A549 (cell line): ENCODE results near the gene CDYL. TPM values are rescaled to one million over a fixed set of nuclear protein-coding genes. Genes with fewer than 3 reads are reported as not detected.

Experiments used
- ATAC-seq, 2 experiments: fragments of 200-7000 bp in 1 of 2; fragments of >200 bp in 1 of 2; cut with Nextera tagmentation in 1 of 2; cut with Tn5 transposase in 1 of 2; 3 replicates each; pipeline versions ENCODE4 v1.8.0 to v1.9.1; 2018 to 2020; ENCODE audit warnings: mild to moderate bottlenecking in 1 of 2, moderate library complexity in 1 of 2
- CTCF ChIA-PET: fragments of 300-600 bp; sonication (Branson Sonifier 250); formaldehyde crosslinking; extraction: SDS; loops from one replicate; lab custom pipeline; 2021; ENCODE audit warnings: antibody characterized with exemption, inconsistent platforms; lab: Yijun Ruan, JAX
- POLR2A ChIA-PET: fragments of 350-600 bp; formaldehyde crosslinking; extraction: SDS; loops from one replicate; lab custom pipeline; 2021; ENCODE audit warnings: antibody characterized with exemption, inconsistent platforms; lab: Yijun Ruan, JAX
- DNase-seq, 2 experiments: peaks; one replicate each; pipeline versions ENCODE4 v3.0.0 to v3.0.0-alpha.2; 2011 to 2016; ENCODE audit warnings: low read depth in 1 of 2, low spot score in 1 of 2
- FAIRE-seq: peaks from 2 replicates; lab custom pipeline; 2011; peaks lifted over from hg19 to GRCh38; lab: Jason Lieb, UNC
- H3K27ac ChIP-seq, 2 experiments: fragments of >200 bp; sonication (Bioruptor Twin); formaldehyde crosslinking; 3 replicates each; pipeline ENCODE4 v1.5.1; 2016 to 2017
- H3K4me1 ChIP-seq: fragments of >200 bp; sonication (Bioruptor Twin); formaldehyde crosslinking; 3 replicates; pipeline ENCODE4 v1.6.1; 2016
- H3K4me2 ChIP-seq: fragments of >200 bp; sonication (Bioruptor Twin); formaldehyde crosslinking; 3 replicates; pipeline ENCODE4 v1.6.1; 2016
- H3K4me3 ChIP-seq: fragments of >200 bp; sonication (Bioruptor Twin); formaldehyde crosslinking; 3 replicates; pipeline ENCODE4 v1.5.1; 2016
- H3K9me3 ChIP-seq: fragments of >200 bp; sonication (Bioruptor Twin); formaldehyde crosslinking; 3 replicates; pipeline ENCODE4 v1.6.1; 2016
- ATOH8 ChIP-seq: fragments of 250-450 bp; sonication (Bioruptor Pico); IDR thresholded peaks from 2 replicates; pipeline ENCODE4 v1.5.0; 2020; ENCODE audit warnings: low read depth, mild to moderate bottlenecking, moderate library complexity
- CEBPB ChIP-seq, 2 experiments: fragments of >200 bp in 1 of 2; sonication (Bioruptor Twin) in 1 of 2; formaldehyde crosslinking in 1 of 2; IDR thresholded peaks; 2 replicates each; pipeline ENCODE4 v1.6.1; 2012 to 2016
- E2F6 ChIP-seq: IDR thresholded peaks from 2 replicates; pipeline ENCODE4 v1.6.1; 2012; ENCODE audit warnings: low read depth, borderline replicate concordance
- EP300 ChIP-seq, 2 experiments: fragments of >200 bp; sonication (Bioruptor Twin); formaldehyde crosslinking; IDR thresholded peaks; 2 replicates in 1 of 2; 3 replicates in 1 of 2; pipeline ENCODE4 v1.6.1; 2016 to 2017
- ESRRA ChIP-seq: fragments of 150-350 bp; IDR thresholded peaks from 2 replicates; pipeline ENCODE4 v1.6.1; 2014; ENCODE audit warnings: mild to moderate bottlenecking, low read length, borderline replicate concordance
- HES2 ChIP-seq: fragments of >200 bp; sonication (Bioruptor Twin); formaldehyde crosslinking; IDR thresholded peaks from 2 replicates; pipeline ENCODE4 v1.6.1; 2016
- HOXA7 ChIP-seq: fragments of 250-450 bp; sonication (Bioruptor Pico); IDR thresholded peaks from 2 replicates; pipeline ENCODE4 v1.5.0; 2020; ENCODE audit warnings: mild to moderate bottlenecking, moderate library complexity
- KDM1A ChIP-seq: fragments of 200-600 bp; sonication (generic); IDR thresholded peaks from 2 replicates; pipeline ENCODE4 v1.6.1; 2016; ENCODE audit warnings: low read depth, mild to moderate bottlenecking
- NR3C1 ChIP-seq: fragments of >200 bp; sonication (Bioruptor Twin); formaldehyde crosslinking; IDR thresholded peaks from 3 replicates; pipeline ENCODE4 v1.6.1; 2017
- PHF8 ChIP-seq: fragments of 200-600 bp; sonication (generic); IDR thresholded peaks from 2 replicates; pipeline ENCODE4 v1.6.1; 2016; ENCODE audit warnings: low read depth, mild to moderate bottlenecking, antibody characterized with exemption, moderate library complexity, borderline replicate concordance
- RAD21 ChIP-seq, 2 experiments: fragments of >200 bp in 1 of 2; sonication (Bioruptor Twin) in 1 of 2; formaldehyde crosslinking in 1 of 2; IDR thresholded peaks in 1 of 2; conservative IDR thresholded peaks in 1 of 2; 2 replicates in 1 of 2; 3 replicates in 1 of 2; pipeline ENCODE4 v1.6.1; 2012 to 2018; ENCODE audit warnings: inconsistent platforms in 1 of 2
- RARB ChIP-seq: fragments of 250-450 bp; sonication (Bioruptor Pico); IDR thresholded peaks from 2 replicates; pipeline ENCODE4 v1.8.0; 2021; ENCODE audit warnings: mild to moderate bottlenecking, moderate library complexity
- SREBF2 ChIP-seq: fragments of 450-650 bp; IDR thresholded peaks from 2 replicates; pipeline ENCODE4 v1.6.1; 2014; ENCODE audit warnings: mild to moderate bottlenecking, moderate library complexity
- ZFP36 ChIP-seq: fragments of 450-650 bp; IDR thresholded peaks from 2 replicates; pipeline ENCODE4 v1.6.1; 2014; ENCODE audit warnings: borderline replicate concordance; ENCODE audit not compliant: partially characterized antibody
- ZSCAN20 ChIP-seq: fragments of 250-450 bp; sonication (Bioruptor Pico); IDR thresholded peaks from 2 replicates; pipeline ENCODE4 v1.8.0; 2022; ENCODE audit warnings: mild to moderate bottlenecking, moderate library complexity
- WGBS: methylation state at CpG from one replicate; pipeline ENCODE4 v1.1.6; 2017; ENCODE audit errors: missing lambda C conversion rate; 5-methylcytosine and 5-hydroxymethylcytosine counted together
- polyA plus RNA-seq, 4 experiments: library from polyadenylated mRNA; depleted of rRNA in 3 of 4; stranded (reverse); fragments of >200 nt; fragmentation: RNase III in 1 of 4; extraction: RNeasy Plus Mini Kit Qiagen cat#74134 plus additional on column Dnase treatment in 1 of 4; gene quantifications; 2 replicates in 3 of 4; 3 replicates in 1 of 4; pipeline ENCODE4 v1.2.3, GENCODE V29; 2011 to 2017
- TF ChIP-seq, protein P1 (sequence below): IDR thresholded peaks from 2 replicates; pipeline ENCODE4 v1.6.1; 2012

CDYL gene
- polyA plus RNA-seq, 2 of the 4 experiments (the other 2 are of a cell fraction): 18.6 to 42.7 TPM

DNA sequence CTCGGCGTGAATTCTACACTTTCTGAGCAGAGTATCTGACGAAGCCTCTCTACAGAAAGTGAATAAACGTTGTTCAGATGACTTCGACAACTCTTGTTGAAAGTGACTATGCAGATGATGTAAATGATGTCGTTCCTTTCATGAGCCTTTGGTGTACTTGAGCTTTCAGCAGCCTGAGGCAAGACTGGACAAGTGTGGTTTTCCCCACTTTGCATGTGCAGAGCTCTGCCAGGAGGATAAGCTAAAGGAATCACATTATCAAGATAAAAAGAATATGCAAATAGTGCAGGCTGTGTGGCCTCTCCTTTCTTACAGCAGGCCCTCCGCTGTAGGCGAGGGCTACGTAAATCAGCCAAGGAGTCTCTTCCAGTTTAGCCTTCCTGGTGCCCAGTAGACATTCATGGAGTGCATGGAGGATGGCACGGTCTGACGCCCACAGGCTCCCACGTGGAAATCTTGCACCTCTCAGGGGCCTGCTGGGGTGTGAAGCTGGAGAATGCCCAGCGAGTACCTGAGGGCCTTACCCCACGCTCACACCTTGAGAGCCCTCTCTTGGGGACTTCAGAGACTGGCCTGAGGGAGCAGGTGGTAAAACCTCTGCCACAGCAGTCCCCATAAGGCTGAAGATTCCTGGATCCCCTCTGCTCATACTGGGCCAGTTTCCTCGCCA, 172.7 kb downstream of the CDYL start:
- WGBS: 90% methylated on average over 12 of the region's 15 CpGs
- ChIA-PET CTCF (interaction anchor here (0.8 kb wide), 1 partner anchor 686 kb away, joined by 3 read pairs; no protein-coding TSS in a partner anchor), POLR2A (no interaction called here)
- no peak for TF ChIP-seq EP300 (IDR thresholded peaks at IDR 0.05)
- DNase-seq (no peak), FAIRE-seq (no peak), ATAC-seq (no peak)
- Histone ChIP-seq H3K9me3 (no peaks in the 10 kb centered on the region), H3K27ac (no peak overlapping the region), H3K4me2 (no peak overlapping the region), H3K4me1 (peaks cover 3% of the 10 kb centered on the region; the same call in 2 of the 3 replicates), H3K4me3 (no peak overlapping the region)

GRCh38 chr6:4950076-4950475, 173.9 kb downstream of the CDYL start:
- Histone ChIP-seq H3K4me1 (no peaks in the 10 kb centered on the region), H3K4me3 (no peak overlapping the region), H3K9me3 (no peaks in the 10 kb centered on the region), H3K4me2 (no peak overlapping the region), H3K27ac (no peak overlapping the region)
- no peak for ATAC-seq
- DNase-seq: no peak
- FAIRE-seq: no peak
- CTCF ChIA-PET: no interaction called here
- POLR2A ChIA-PET: no interaction called here
- no peak for TF ChIP-seq RARB (CRISPR knock-in tag)
- TF ChIP-seq ZFP36: no peak
- TF ChIP-seq KDM1A: no peak
- TF ChIP-seq E2F6: no peak
- no peak for TF ChIP-seq SREBF2
- TF ChIP-seq ATOH8 (CRISPR knock-in tag): no peak
- no peak for TF ChIP-seq CEBPB (IDR thresholded peaks at IDR 0.05)
- no peak for TF ChIP-seq PHF8
- no peak for TF ChIP-seq HOXA7 (CRISPR knock-in tag)
- TF ChIP-seq NR3C1: no peak
- no peak for TF ChIP-seq RAD21 (conservative IDR thresholded peaks at IDR 0.05 in 1 of 2, IDR thresholded peaks at IDR 0.05 in 1 of 2)
- TF ChIP-seq ESRRA: no peak
- WGBS: 95% methylated on average over 8 of the region's 11 CpGs

DNA sequence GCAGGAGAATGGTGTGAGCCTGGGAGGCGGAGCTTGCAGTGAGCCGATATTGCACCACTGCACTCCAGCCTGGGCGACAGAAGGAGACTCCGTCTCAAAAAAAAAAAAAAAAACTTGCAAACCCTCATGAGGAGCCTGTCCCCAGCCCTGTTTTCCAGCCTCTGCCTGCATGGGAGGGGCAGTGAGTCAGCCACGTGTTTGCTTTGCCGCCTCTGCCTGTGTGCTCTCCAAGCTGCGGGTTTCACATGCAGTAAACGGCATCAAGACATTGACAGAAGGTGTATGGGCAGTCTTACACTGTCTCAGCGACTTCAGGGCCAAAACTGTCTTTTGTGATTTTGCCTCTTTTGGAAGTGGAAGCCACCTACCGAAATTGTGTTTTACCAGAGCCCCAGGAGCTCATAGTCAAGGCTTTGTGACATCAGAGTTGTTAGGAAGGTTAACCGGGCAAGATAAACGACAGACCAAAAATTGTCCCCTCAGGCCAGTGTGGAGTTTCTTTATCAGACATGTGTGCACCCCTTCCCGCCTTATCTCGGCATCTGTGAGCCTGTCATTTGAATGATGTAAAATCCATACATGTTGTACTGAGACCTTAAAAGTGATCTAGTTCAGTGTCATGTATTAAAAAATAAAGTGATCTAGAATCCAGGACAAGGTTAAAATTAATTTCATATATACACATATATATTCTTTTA, 174.8 kb downstream of the CDYL start:
- Histone ChIP-seq H3K9me3 (no peaks in the 10 kb centered on the region), H3K4me2 (no peak overlapping the region), H3K27ac (no peak overlapping the region), H3K4me1 (no peaks in the 10 kb centered on the region), H3K4me3 (no peak overlapping the region)
- WGBS: 66% methylated on average over 13 of the region's 14 CpGs
- ChIA-PET CTCF (interaction anchor here (0.6 to 1.9 kb wide), 3 partner anchors 9 to 761 kb away, joined by 3 to 5 read pairs (median 3); no protein-coding TSS in a partner anchor), POLR2A (no interaction called here)
- TF ChIP-seq, protein P1, sequence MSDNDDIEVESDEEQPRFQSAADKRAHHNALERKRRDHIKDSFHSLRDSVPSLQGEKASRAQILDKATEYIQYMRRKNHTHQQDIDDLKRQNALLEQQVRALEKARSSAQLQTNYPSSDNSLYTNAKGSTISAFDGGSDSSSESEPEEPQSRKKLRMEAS: peak; percentile 82
- TF ChIP-seq SREBF2: no peak
- TF ChIP-seq E2F6: peak; percentile 90
- TF ChIP-seq ZSCAN20 (CRISPR knock-in tag): no peak
- TF ChIP-seq HES2: no peak
- peak; percentile 61 to 67; a peak in 4 of 6 replicates for ATAC-seq
- FAIRE-seq: no peak
- peak; percentile 13 to 33 for DNase-seq
